Activated effector memory CD4-positive, alpha-beta T cell treated with anti-CD3 and anti-CD28 coated beads, Interleukin-2, amount 50 U/mL, for 16 hours (primary cell): ENCODE results near the gene NCOA7.
"Not testable (repeated sequence)": the region's sequence is repeated elsewhere in the genome, so short reads cannot be mapped to it uniquely, and the experiment has no call there.

Source experiments
- DNase-seq: peaks from one replicate; pipeline ENCODE4 v3.0.0-alpha.2; 2020

NCOA7 gene

DNA sequence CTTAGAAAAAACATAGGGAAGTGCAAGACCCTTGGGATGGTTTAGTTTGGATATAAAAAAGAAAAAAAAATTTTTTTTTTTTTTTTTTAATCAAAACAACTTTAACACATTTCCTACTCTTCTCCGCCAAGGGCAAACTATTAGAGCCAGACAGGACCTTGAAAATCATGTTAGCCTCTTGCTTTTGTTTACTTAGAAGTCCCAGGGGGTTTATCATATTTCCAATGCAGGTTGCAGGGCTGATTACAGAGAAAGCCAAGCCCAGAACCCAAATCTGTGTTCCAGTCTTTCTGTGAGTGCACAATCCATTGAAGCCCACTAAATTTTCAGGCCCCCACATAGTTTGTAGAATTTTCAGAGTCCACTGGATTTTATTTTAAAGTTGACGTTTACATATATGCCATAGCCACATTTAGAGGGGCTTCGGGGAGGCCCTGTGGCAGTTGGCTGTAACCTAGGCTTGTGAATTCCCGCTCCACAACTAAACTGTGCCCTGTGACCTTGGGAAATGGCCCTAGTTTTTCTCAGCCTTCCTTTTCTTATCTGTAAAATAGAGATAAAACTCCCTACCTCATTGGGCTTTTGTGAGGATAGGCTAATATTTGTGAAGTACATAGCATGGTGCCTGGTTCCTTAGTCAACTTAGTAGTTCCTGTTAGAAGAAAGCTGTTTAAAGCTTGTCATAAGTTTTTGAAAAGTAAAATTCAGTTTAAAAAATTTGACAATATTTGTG is 55.7 kb downstream of the NCOA7 start:
- DNase-seq = no peak

DNA sequence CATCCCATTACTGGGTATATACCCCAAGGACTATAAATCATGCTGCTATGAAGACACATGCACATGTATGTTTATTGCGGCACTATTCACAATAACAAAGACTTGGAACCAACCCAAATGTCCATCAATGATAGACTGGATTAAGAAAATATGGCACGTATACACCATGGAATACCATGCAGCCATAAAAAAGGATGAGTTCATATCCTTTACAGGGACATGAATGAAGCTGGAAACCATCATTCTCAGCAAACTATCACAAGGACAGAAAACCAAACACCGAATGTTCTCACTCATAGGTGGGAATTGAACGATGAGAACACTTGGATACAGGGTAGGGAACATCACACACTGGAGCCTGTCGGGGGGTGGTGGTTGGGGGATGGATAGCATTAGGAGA is 57.5 kb downstream of the NCOA7 start:
- not testable (repeated sequence) for DNase-seq

DNA sequence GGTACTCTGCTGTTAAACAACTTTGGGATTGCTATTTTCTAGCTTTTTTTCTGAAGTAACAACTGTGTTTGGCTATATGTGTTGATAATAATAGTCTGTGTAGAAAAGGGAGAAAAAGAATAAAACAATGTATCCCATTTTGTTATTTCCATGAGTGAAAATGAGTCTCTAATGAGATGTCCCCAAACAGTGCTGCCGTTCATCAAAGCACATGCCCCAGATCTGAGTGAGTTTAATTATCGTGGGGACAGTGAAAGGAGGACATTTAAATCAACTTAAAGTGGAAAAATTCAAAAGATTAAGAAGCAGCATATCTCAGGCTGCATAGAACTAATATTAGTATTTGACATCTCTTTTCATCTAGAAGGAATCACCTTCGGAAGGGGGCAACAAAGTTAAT is 59.6 kb downstream of the NCOA7 start:
- DNase-seq = no peak

DNA sequence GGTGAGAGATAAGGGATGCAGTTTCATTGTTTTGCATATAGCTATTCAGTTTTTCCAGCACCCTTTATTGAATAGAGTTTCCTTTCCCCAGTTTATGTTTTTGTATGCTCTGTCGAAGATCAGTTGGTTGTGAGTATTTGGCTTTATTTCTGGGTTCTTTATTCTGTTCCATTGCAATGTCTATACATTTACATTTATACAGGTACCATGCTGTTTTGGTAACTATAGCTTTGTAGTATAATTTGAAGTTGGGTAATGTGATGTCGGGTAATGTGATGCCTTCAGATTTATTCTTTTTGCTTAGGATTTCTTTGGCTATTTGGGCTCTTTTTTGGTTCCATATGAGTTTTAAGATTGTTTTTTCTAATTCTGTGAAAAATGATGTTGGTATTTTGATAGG is 61.8 kb downstream of the NCOA7 start:
- no peak for DNase-seq

DNA sequence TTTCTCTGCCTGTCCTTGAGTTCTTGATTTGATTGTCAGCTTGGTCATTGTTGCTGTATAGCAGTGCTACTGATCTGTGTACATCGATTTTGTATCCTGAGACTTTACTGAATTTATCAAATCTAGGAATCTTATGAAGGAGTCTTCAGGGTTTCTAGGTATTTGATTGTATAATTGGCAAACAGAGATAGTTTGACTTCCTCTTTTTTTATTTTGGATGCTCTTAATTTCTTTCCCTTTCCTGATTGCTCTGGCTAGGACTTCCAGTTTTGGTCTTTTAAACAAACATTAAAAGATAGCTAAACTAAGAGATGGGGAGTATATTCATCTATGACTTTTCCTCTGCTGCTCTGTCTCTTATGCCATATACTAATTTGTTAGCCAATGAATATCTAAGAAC is 62.4 kb downstream of the NCOA7 start:
- no peak for DNase-seq

DNA sequence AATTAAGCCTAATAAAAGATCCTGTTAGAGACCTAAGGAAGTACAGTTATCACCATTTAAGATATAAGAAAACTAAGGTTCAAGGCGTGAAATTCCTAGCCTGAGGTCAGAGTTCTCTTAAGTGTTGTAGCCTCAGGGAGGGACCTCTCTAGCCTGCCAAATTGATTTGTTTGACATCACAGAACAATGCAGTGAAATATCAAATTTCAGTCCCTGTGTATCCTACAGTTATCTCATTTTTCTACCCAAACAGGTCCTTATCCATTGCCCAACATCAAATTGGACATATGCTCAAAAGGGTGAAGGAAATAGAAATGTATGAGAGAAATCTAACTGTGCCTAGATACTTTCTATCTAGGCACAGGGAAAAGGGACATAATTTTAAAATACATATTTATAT is 63.0 kb downstream of the NCOA7 start:
- no peak for DNase-seq

DNA sequence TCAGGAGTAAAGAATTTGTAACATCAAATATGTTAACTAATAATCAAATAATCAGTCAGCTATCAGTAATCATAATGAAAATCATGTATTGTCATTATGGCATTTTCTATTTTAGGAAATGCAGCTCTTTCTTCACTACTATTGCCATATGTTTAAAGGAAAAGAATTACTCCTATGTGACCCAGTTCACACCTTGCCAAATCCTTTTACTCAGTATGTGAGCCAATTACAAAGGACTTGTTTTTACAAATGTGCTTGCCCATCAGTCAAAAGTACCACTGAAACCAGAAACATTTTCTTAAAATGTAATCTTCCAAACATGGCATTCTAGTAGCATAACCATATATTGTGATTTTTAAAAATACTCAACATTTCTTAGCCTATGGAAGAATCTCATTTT is 63.6 kb downstream of the NCOA7 start:
- DNase-seq = no peak

DNA sequence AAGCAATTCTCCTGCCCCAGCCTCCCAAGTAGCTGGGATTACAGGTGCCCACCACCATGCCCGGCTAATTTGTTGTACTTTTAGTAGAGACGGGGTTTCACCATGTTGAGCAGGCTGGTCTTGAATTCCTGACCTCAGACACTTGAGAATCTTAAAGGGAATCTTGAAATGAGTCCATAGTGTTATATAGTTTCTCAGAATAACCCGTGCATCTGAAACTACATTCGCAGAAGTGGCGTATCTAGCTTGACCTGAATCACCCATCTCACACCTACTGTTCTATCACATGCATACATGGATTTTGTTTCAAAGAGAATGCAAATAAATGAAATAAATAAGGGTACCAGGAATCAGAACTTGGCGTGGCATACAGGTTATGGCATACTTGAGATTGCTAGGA is 65.0 kb downstream of the NCOA7 start:
- no peak for DNase-seq

DNA sequence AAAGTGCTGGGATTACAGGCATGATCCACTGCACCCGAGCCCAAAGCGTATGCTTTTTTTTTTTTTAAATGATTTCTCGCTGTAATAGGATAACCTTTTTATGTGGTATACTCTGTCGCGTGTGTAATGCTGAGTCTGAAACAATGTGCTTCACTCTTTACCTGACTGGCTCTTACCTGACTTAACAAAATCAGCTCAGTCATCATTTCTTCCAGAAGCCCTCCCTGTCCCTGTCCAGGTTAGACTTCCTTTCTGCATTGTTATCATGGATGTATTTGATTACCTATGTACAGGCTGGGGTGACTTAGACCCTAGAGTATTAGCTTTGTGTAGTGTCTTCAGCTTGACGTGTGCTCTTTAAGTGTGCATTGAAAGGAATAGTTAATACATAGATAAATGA is 67.1 kb downstream of the NCOA7 start:
- DNase-seq = no peak

DNA sequence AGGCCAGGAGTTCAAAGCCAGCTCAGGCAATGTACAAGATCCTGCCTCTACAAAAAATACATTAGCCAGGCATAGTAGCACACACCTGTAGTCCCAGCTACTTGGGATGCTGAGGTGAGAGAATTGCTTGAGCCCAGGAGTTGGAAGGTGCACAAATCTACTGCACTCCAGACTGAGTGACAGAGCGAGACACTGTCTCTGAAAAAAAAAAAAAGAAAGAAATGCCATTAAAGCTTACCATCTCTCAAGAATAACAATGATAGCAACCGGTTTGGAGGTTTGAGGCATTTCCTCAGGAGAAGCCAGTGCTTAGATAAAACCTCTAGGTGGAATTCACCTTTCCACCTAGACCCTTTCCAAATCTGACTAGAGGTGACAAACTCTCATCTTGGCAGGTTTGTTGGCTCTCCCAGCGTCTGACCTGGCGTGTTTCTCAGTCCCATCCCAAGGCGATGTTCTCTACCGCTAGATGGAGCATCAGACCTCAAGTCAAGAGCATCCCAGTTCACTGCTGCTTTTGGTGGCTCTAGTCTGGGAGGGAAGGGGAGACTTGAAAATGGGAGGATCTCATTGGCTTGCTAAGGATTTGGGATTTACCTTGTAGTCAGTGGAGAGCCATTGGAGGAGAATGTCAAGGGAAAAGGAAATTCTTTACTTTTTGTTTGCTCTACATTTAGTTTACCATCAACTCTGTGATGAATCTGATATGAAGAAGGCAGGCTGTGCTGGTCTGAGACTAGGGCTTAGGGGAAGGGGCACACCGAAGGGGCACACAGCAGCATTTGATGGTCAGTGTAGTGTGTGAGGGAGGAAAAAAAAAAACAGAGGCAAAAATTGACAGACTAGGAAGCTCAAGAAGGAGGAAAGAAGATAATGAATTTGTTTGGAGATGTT is 67.9 kb downstream of the NCOA7 start:
- peak; percentile 65 for DNase-seq

DNA sequence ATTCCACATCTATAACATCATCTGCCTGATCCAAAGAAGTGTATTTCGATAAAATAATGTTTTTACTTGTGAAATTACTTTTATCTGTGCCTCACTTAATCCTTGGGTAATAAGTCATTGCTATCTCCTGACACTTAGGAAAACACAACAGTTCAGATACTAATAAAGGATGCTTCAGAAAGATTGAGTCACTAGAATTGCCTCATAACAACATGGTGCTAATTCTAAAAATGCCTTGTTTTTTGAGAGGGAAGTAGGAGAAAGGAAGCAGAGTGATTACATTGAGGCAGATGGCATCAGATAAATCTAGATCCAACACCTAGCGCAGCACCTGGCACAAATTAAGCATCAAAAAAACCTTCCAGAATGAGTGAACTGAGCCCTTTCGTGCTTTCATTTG is 69.0 kb downstream of the NCOA7 start:
- no peak for DNase-seq

DNA sequence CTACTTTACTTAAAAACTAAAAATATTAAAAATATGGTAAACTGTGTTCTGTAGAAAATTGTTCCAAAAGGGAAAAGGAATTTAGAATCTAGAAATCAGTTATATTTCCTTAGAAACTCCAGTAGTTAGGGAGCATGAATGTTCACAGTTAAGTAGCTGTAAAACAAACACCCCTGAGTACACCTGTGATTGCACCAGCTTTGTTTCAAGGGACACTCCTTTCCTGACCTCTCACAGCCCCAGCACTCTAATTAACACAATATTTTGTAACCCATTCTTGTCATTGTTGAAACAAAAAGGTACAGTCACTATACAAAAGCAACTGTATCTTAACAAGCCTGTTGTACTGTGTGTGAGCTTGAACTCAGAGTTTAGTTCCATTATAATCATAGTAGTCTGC is 72.3 kb downstream of the NCOA7 start:
- DNase-seq = no peak

DNA sequence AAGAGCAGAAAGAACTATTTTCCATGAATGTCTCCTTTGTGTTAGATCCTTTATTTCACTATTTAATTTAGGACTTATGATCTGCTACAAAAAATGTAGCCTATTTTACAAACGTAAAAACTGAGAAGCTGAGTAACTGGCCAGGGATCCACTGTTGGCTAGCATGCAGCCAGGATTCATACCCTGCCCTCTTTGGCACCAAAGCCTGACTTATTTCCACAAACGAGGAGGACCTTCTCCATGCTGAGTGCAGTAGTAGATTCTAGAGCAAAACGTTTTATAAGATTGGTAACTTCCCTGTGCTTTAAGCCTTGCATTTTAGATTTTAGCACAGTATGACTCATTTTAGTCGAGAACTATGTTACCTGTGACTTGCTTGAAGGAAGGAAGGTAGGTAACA is 74.3 kb downstream of the NCOA7 start:
- DNase-seq = no peak

DNA sequence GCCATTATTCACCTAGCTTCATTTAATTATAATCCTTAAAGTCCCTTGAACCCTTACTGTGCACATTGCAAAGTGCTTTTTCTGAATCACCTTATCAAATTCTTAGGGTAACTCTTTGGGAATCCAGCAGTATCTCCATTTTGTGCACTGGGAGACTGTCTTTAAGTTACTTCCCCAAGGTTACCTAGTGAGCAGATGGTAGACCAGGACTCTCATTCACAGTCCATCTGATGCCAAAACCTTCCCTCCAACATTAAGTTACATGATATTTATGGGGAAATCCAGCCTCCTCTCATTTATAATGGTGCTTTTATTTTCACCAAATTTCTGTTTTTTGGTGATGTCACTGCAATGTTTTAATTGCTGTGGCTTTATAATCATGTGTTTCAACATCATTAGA is 75.7 kb downstream of the NCOA7 start:
- DNase-seq = no peak

DNA sequence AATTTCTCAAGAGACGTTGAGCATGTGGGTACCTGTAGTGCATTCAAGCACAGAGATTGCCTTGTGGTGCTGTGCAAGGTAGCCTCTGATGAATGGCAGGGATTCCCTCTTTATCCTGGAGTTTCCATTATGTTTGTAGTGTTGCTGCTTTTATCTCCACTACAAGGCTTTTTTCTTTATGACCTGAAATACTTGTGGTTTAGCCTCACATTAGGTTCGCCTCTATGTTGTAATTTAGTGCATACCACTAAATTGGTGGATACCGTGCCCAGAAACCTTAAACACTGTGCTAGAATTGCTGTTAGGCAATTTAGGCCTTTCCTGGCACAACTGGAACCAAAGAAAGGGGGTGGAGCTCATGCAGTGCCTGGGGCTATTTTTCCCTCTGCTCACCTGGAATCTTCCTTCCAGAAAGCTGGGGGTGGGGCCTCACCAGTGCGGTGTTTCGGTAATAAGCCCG is 76.8 kb downstream of the NCOA7 start:
- DNase-seq = no peak

DNA sequence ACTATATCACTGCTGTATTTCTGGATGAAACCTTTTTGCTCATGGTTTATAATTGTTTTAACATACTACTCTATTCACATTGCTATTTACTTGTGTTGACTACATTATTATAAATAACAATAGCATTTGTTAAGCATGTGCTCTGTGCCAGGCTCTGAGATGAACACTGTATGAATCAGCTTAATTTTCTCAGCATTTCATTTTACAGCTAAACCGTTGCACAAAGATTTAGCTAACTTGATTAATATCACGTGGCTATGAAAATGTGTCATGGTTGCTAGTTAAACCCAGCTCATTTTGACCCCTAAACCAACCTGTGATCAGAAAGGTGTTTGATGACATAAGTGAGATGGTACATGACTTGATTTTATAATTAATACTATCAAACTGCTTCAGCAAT is 77.5 kb downstream of the NCOA7 start:
- DNase-seq = no peak

DNA sequence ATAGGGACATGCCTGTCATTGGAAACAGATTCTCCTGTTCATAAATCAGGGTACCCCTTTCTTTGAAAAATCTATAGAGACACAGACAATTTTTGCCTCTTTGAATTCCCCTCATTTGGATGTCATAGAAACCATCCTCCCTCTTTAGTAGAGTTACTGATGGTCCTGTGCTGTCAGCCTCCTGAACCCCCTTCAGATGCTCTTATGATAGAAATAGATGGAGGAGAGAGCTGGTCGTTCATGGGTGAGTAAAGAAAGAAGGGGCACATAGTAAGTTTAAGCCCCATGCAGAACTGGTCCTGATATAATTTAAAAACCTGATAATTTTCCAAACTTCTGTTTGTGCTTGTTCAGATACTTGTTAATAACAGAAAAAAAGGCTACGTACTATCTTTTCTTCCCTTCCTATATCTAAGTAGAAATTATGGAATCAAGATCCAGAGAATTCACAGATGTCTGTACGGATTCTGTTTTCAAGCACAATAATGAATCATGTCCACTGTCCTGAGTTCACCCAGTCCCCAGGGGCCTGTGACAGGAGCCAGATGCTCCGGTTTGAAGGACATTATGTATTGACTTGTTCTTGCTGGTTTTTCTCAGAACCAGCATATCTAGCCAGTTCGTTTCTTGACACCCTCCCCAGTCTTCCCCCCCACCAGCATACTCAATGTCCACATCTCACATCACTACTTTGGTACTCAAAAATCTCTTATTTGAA is 78.1 kb downstream of the NCOA7 start:
- no peak for DNase-seq

DNA sequence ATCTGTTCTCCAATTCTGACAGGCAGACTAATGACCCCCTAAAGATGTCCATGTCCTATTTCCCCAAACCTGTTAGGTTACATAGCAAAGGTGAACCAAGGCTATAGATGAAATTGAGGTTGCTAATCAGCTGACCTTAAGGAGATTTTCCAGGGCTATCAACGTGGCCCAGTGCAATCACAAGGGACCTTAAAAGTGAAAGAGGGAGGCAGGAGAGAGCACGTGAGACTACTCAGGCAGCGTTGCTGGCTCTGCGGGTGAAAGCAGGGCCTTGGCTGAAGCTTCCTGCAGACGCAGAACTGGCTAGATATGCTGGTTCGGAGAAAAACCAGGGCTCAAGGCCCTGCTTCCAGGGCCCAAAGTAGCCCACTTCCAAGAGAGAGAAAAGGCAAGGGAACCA is 78.7 kb downstream of the NCOA7 start:
- no peak for DNase-seq

DNA sequence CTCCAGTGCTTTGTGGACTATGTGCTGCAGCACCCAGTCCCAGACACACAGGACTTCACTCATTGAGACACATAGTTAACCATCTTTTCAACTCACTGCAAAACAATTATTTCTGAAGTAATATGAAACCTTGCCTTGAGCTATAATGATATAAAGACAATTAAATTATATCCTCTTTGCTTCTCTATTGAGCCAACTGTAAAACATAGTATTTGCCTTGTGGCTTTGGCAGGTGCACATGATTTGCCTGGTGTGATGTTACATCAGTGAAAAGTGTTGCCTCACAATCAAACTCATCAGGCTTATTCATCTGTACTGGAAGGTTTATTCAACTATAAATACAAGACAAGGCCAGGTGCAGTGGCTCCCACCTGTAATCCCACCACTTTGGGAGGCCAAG is 80.6 kb downstream of the NCOA7 start:
- DNase-seq = no peak

DNA sequence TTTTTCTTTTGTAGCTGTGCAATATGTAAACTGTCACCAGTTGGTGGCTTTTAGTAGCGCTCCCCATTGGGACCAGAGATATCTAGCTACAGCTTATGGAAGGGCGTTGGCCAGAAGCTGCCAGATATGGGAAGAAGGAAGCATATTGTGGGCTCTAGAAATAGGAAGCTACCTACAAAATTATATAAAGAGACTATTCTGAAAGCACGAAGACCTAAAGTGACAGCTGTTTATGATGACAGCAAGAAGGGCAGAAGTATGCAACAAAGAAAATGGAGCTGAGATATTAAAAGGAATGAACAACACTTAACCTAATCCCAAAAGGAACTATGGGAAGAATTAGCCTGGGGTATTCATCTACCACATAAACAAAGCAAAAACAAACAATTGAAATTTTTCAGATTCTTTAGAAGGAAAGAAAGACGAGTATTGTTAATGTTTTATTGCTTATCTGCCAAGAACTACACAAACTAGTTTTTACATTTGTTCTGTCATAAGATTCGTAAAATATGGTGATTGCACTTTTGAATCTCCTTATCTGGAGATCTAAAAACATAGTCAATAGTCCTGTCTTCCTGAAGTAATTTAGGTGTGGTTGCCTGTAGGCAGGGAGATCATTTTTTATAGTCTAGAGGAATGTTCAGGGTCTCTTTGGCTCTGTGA is 81.6 kb downstream of the NCOA7 start:
- DNase-seq = no peak

DNA sequence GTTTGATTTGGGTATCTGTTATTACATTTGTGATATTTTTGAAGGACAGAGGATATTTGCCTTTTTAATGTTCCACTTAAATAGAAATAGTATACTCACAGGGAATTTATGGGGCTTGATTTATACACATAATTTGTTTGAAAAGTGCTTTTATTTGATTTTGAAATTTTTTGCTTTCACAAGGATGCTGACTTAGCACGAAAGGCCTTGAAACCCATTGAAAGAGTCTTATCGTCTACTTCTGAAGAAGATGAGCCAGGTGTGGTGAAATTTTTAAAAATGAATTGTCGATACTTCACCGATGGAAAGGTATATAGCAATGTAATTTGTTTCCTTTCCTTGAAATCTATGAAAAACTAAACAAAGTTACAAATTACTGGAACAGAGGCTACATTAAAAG is 91.5 kb downstream of the NCOA7 start:
- DNase-seq = no peak

DNA sequence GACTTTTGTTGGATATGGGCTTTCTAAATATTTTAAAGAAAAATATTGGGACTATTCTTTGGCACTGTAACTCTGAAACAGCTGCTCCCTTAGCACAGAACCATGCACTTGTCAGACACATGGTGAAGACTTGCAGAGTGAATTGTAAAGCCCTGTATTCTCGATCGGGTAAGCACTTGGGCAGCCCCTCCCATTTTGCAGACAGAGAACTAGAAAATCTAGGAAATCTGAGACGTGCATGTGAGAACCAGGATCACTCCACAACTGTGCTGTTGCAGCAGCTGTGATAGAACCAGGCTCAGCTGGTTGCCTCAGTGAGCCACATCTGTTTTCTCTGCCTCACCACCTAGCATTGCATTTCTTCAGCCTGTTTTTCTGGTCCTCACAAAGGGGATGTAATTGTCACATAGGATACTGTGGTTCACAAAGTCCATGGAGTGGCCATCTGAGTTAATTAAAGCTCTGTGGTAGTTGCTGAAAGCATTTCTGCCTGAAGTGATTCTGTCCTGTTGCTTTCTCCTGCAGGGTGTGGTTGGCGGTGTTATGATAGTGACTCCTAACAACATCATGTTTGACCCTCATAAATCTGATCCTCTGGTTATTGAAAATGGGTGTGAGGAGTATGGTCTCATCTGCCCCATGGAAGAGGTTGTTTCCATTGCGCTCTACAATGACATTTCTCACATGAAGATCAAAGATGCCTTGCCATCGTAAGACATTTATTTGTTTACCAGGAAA is 94.0 kb downstream of the NCOA7 start:
- no peak for DNase-seq
